GM12878 (cell line): ENCODE measurements around the gene GPR62.

Experiments
- HCFC1 ChIP-seq: fragments of 150-350 bp; IDR thresholded peaks from 2 replicates; pipeline ENCODE4 v1.6.1; 2014; ENCODE audit warnings: low read length
- MTA3 ChIP-seq: IDR thresholded peaks from 2 replicates; pipeline ENCODE4 v1.6.1; 2012; ENCODE audit warnings: low read length, inconsistent platforms, borderline replicate concordance
- RCOR1 ChIP-seq: conservative IDR thresholded peaks from 2 replicates; pipeline ENCODE4 v1.6.1; 2012; ENCODE audit warnings: low read depth, low read length, improper control_type of control experiment
- SP1 ChIP-seq: IDR thresholded peaks from one replicate; pipeline ENCODE4 v1.6.1; 2011; ENCODE audit warnings: low read depth, low read length
- TF ChIP-seq, protein P1 (sequence below): fragments of 450-650 bp; IDR thresholded peaks from 2 replicates; pipeline ENCODE4 v1.6.1; 2017; ENCODE audit warnings: mild to moderate bottlenecking, moderate library complexity

- TF ChIP-seq RCOR1 (no peak), MTA3 (no peak), HCFC1 (no peak), SP1 (no peak)
- TF ChIP-seq, protein P1, sequence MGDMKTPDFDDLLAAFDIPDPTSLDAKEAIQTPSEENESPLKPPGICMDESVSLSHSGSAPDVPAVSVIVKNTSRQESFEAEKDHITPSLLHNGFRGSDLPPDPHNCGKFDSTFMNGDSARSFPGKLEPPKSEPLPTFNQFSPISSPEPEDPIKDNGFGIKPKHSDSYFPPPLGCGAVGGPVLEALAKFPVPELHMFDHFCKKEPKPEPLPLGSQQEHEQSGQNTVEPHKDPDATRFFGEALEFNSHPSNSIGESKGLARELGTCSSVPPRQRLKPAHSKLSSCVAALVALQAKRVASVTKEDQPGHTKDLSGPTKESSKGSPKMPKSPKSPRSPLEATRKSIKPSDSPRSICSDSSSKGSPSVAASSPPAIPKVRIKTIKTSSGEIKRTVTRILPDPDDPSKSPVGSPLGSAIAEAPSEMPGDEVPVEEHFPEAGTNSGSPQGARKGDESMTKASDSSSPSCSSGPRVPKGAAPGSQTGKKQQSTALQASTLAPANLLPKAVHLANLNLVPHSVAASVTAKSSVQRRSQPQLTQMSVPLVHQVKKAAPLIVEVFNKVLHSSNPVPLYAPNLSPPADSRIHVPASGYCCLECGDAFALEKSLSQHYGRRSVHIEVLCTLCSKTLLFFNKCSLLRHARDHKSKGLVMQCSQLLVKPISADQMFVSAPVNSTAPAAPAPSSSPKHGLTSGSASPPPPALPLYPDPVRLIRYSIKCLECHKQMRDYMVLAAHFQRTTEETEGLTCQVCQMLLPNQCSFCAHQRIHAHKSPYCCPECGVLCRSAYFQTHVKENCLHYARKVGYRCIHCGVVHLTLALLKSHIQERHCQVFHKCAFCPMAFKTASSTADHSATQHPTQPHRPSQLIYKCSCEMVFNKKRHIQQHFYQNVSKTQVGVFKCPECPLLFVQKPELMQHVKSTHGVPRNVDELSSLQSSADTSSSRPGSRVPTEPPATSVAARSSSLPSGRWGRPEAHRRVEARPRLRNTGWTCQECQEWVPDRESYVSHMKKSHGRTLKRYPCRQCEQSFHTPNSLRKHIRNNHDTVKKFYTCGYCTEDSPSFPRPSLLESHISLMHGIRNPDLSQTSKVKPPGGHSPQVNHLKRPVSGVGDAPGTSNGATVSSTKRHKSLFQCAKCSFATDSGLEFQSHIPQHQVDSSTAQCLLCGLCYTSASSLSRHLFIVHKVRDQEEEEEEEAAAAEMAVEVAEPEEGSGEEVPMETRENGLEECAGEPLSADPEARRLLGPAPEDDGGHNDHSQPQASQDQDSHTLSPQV, result no peak
Measured at GRCh38 chr3:51988286-51989146, 33.3 kb downstream of the GPR62 start.
